ENCODE measurements around the gene GNAT1. TPM values are rescaled to one million over a fixed set of nuclear protein-coding genes. Genes with fewer than 3 reads are reported as not detected.
A peak's percentile ranks its signal among the peaks of the same experiment; 100 is the strongest.

GNAT1 gene
- total and polyA plus RNA-seq, 3 experiments from 2014 or later: not detected

DNA sequence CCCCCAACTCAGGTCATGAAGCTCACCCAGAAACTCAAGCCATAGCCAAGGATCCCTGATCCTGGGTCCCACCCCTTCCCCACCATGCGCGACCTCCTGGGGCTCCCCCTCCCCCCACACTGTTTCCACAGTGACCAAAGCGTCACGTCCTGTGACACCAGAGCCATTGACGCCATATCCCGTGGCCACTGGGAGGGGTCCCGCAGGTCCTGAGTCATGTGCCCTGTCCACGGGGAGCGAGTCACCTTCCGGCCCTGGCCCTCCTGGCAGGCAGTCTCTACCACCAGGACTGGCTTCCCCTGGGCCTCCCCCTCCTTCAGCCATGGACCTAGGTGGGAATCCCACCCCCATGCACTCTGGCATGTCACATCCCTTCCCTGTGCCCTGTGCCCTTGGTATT, 20.7 kb upstream of the GNAT1 start:
- Mint-ChIP-seq H3K27me3 (peaks cover 0 to 1% of the 10 kb centered on the region in 2 donors), H3K9me3 (no peaks in the 10 kb centered on the region), H3K36me3 (no peaks in the 10 kb centered on the region), H3K4me3 (no peak overlapping the region), H3K4me1 (peaks cover 0 to 4% (median 4%) of the 10 kb centered on the region in 3 donors), H3K27ac (no peak overlapping the region)
- Histone ChIP-seq H3K9me3 (ENCODE audit: low read length) (no peaks in the 10 kb centered on the region), H3K27me3 (ENCODE audit: insufficient read depth, low read length, poor library complexity, severe bottlenecking) (no peaks in the 10 kb centered on the region), H3K4me3 (ENCODE audit: low read length) (no peak overlapping the region), H3K4me1 (ENCODE audit: insufficient read depth, low read length) (no peaks in the 10 kb centered on the region), H3K27ac (ENCODE audit: low read depth, low read length) (no peak overlapping the region), H3K36me3 (ENCODE audit: insufficient read depth, low read length) (no peaks in the 10 kb centered on the region)
- no peak for DNase-seq
- POLR2A ChIA-PET: no interaction called here
- CTCF ChIA-PET: no interaction called here

- no peak for DNase-seq
- no peaks in the 10 kb centered on the region for H3K36me3 Mint-ChIP-seq
- H3K9me3 Mint-ChIP-seq: no peaks in the 10 kb centered on the region
- peaks cover 0 to 4% (median 4%) of the 10 kb centered on the region in 3 donors for H3K4me1 Mint-ChIP-seq
- no peak overlapping the region for H3K27ac ChIP-seq (ENCODE audit: low read depth, low read length)
- no peaks in the 10 kb centered on the region for H3K36me3 ChIP-seq (ENCODE audit: insufficient read depth, low read length)
- no peak overlapping the region for H3K4me3 ChIP-seq (ENCODE audit: low read length)
- H3K27me3 ChIP-seq (ENCODE audit: insufficient read depth, low read length, poor library complexity, severe bottlenecking): no peaks in the 10 kb centered on the region
- POLR2A ChIA-PET: no interaction called here
- no peaks in the 10 kb centered on the region for H3K4me1 ChIP-seq (ENCODE audit: insufficient read depth, low read length)
- H3K9me3 ChIP-seq (ENCODE audit: low read length): no peaks in the 10 kb centered on the region
- H3K27me3 Mint-ChIP-seq: peaks cover 0 to 1% of the 10 kb centered on the region in 2 donors
- no peak overlapping the region for H3K4me3 Mint-ChIP-seq
- CTCF ChIA-PET: interaction anchor here (0.9 to 1.2 kb wide), 2 partner anchors 21 to 52 kb away, joined by 3 read pairs; no protein-coding TSS in a partner anchor
- no peak overlapping the region for H3K27ac Mint-ChIP-seq
Observed at GRCh38 chr3:50171540-50172301, 19.7 kb upstream of the GNAT1 start.

DNA sequence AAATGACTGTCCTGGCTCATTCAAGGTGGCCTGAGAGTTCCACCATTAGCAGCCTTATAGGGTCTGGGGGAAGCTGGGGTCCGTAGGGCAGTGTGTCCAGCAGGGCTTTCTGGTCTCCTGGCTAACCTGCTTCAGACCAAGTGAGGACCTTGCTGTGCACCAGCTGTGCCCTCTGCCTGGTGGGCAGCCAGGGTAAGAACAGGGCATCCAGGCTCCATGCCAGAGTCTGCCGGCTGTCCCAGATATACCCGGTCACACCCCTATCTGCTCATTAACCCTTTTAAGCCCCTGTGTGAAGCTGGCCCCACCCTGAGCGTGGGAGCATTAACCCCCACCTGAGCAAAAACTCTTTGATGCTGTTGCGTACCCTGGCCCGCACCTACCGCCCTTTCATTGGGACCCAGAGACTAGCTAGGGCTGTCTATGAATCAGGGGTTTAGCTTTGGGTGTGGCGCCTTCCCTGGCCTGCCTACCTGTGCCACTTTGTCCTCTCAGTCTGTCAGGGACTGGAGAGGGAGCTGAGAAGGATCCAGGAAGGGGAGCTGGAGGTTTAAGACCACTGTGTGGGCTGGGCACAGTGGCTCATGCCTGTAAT, 18.7 kb upstream of the GNAT1 start:
- no peaks in the 10 kb centered on the region for H3K36me3 Mint-ChIP-seq
- peaks cover 0 to 4% (median 4%) of the 10 kb centered on the region in 3 donors for H3K4me1 Mint-ChIP-seq
- H3K27ac Mint-ChIP-seq: peak overlapping the region in 1 of 8 donors; percentile 72
- H3K27me3 ChIP-seq (ENCODE audit: insufficient read depth, low read length, poor library complexity, severe bottlenecking): no peaks in the 10 kb centered on the region
- no peak overlapping the region for H3K4me3 ChIP-seq (ENCODE audit: low read length)
- CTCF ChIA-PET: interaction anchor here (0.6 to 1.2 kb wide), 3 partner anchors 20 to 108 kb away, joined by 3 read pairs; no protein-coding TSS in a partner anchor
- POLR2A ChIA-PET: no interaction called here
- no peaks in the 10 kb centered on the region for H3K9me3 Mint-ChIP-seq
- H3K36me3 ChIP-seq (ENCODE audit: insufficient read depth, low read length): no peaks in the 10 kb centered on the region
- no peaks in the 10 kb centered on the region for H3K9me3 ChIP-seq (ENCODE audit: low read length)
- DNase-seq: no peak
- H3K4me1 ChIP-seq (ENCODE audit: insufficient read depth, low read length): no peaks in the 10 kb centered on the region
- no peaks in the 10 kb centered on the region for H3K27me3 Mint-ChIP-seq
- no peak overlapping the region for H3K4me3 Mint-ChIP-seq
- no peak overlapping the region for H3K27ac ChIP-seq (ENCODE audit: low read depth, low read length)

GRCh38 chr3:50173685-50174516, 17.5 kb upstream of the GNAT1 start:
- DNase-seq: no peak
- peak overlapping the region in 1 of 7 donors; percentile 9 for H3K4me3 Mint-ChIP-seq

DNA sequence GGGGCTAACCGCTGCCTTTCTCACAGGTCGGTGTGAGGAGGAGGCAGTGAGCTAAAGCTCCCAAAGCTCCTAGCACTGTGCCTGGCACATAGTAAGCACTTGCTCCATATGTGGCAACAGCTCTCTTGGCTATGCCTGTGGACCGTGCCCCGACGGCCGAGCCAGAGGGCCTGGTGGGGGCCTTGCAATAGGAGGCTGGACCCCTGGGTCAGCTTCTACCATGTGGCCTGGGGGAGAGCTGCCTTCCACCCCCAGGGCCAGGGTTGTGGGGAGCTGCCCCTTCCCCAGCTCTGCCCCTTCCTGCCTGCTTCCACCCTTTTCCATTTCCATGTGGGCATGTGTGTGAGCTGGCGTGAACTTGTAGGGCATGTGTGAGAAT, 16.9 kb upstream of the GNAT1 start:
- H3K4me1 ChIP-seq (ENCODE audit: insufficient read depth, low read length): no peaks in the 10 kb centered on the region
- CTCF ChIA-PET: interaction anchor here (0.8 kb wide), 1 partner anchor 20 kb away, joined by 3 read pairs; no protein-coding TSS in a partner anchor
- Mint-ChIP-seq H3K4me3 (no peak overlapping the region), H3K4me1 (peaks cover 0 to 4% (median 4%) of the 10 kb centered on the region in 3 donors), H3K27me3 (no peaks in the 10 kb centered on the region), H3K36me3 (no peaks in the 10 kb centered on the region), H3K27ac (no peak overlapping the region), H3K9me3 (no peaks in the 10 kb centered on the region)
- no peaks in the 10 kb centered on the region for H3K9me3 ChIP-seq (ENCODE audit: low read length)
- no peak overlapping the region for H3K4me3 ChIP-seq (ENCODE audit: low read length)
- no peaks in the 10 kb centered on the region for H3K36me3 ChIP-seq (ENCODE audit: insufficient read depth, low read length)
- no peak for DNase-seq
- H3K27ac ChIP-seq (ENCODE audit: low read depth, low read length): no peak overlapping the region
- H3K27me3 ChIP-seq (ENCODE audit: insufficient read depth, low read length, poor library complexity, severe bottlenecking): no peaks in the 10 kb centered on the region
- POLR2A ChIA-PET: no interaction called here

More at GRCh38 chr3:50173685-50174516, 17.5 kb upstream of the GNAT1 start:
- no peaks in the 10 kb centered on the region for H3K9me3 ChIP-seq (ENCODE audit: low read length)
- H3K27me3 Mint-ChIP-seq: no peaks in the 10 kb centered on the region
- peaks cover 0 to 4% (median 4%) of the 10 kb centered on the region in 3 donors for H3K4me1 Mint-ChIP-seq
- CTCF ChIA-PET: interaction anchor here (0.8 kb wide), 1 partner anchor 21 kb away, joined by 3 read pairs; no protein-coding TSS in a partner anchor
- POLR2A ChIA-PET: no interaction called here
- H3K27ac ChIP-seq (ENCODE audit: low read depth, low read length): no peak overlapping the region
- no peaks in the 10 kb centered on the region for H3K4me1 ChIP-seq (ENCODE audit: insufficient read depth, low read length)
- H3K9me3 Mint-ChIP-seq: no peaks in the 10 kb centered on the region
- no peaks in the 10 kb centered on the region for H3K36me3 ChIP-seq (ENCODE audit: insufficient read depth, low read length)
- peak overlapping the region in 1 of 8 donors; percentile 68 for H3K27ac Mint-ChIP-seq
- no peaks in the 10 kb centered on the region for H3K27me3 ChIP-seq (ENCODE audit: insufficient read depth, low read length, poor library complexity, severe bottlenecking)
- H3K36me3 Mint-ChIP-seq: no peaks in the 10 kb centered on the region
- H3K4me3 ChIP-seq (ENCODE audit: low read length): no peak overlapping the region

- no peaks in the 10 kb centered on the region for H3K27me3 ChIP-seq (ENCODE audit: insufficient read depth, low read length, poor library complexity, severe bottlenecking)
- H3K9me3 Mint-ChIP-seq: no peaks in the 10 kb centered on the region
- no peaks in the 10 kb centered on the region for H3K36me3 Mint-ChIP-seq
- H3K4me1 Mint-ChIP-seq: peaks cover 0 to 4% (median 4%) of the 10 kb centered on the region in 3 donors
- H3K9me3 ChIP-seq (ENCODE audit: low read length): no peaks in the 10 kb centered on the region
- DNase-seq: no peak
- no peak overlapping the region for H3K4me3 ChIP-seq (ENCODE audit: low read length)
- no peak overlapping the region for H3K27ac ChIP-seq (ENCODE audit: low read depth, low read length)
- no peak overlapping the region for H3K27ac Mint-ChIP-seq
- H3K27me3 Mint-ChIP-seq: no peaks in the 10 kb centered on the region
- ChIA-PET POLR2A (no interaction called here), CTCF (no interaction called here)
- H3K4me1 ChIP-seq (ENCODE audit: insufficient read depth, low read length): no peaks in the 10 kb centered on the region
- no peaks in the 10 kb centered on the region for H3K36me3 ChIP-seq (ENCODE audit: insufficient read depth, low read length)
- H3K4me3 Mint-ChIP-seq: no peak overlapping the region
Observed at GRCh38 chr3:50174947-50175524, 16.4 kb upstream of the GNAT1 start.

DNA sequence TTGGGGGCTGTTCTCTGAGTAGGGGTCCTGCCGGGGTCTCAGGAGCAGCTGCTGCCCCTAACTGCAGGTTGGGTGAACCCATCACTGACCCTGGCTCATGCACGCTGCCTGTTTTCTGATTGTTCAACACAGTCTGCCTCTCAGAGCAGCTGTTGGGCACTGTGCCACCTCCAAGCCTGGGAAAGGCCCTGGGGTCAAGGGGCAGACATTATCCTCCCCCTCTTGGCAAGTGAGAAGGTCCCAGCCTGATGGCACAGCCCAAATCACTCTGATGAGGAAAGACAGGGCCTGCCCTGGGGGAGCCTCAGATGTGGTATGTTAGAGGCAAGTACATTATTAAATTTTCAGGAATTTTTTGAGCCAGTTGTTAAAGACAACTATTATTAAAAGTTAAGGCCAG, 14.1 kb upstream of the GNAT1 start:
- H3K27ac ChIP-seq (ENCODE audit: low read depth, low read length): no peak overlapping the region
- POLR2A ChIA-PET: no interaction called here

More for the DNA sequence above, 14.1 kb upstream of the GNAT1 start:
- Mint-ChIP-seq H3K36me3 (no peaks in the 10 kb centered on the region), H3K4me1 (peaks cover 0 to 4% (median 4%) of the 10 kb centered on the region in 3 donors), H3K9me3 (no peaks in the 10 kb centered on the region), H3K4me3 (no peak overlapping the region), H3K27me3 (no peaks in the 10 kb centered on the region), H3K27ac (no peak overlapping the region)
- CTCF ChIA-PET: interaction anchor here (0.6 to 1.4 kb wide), 3 partner anchors 15 to 1727 kb away, joined by 3 to 4 read pairs (median 3); no protein-coding TSS in a partner anchor
- no peaks in the 10 kb centered on the region for H3K4me1 ChIP-seq (ENCODE audit: insufficient read depth, low read length)
- H3K4me3 ChIP-seq (ENCODE audit: low read length): no peak overlapping the region
- no peaks in the 10 kb centered on the region for H3K36me3 ChIP-seq (ENCODE audit: insufficient read depth, low read length)
- H3K27me3 ChIP-seq (ENCODE audit: insufficient read depth, low read length, poor library complexity, severe bottlenecking): no peaks in the 10 kb centered on the region
- no peaks in the 10 kb centered on the region for H3K9me3 ChIP-seq (ENCODE audit: low read length)
- no peak for DNase-seq
